Measurements from ENCODE around the gene HOMER3.
A peak's percentile ranks its signal among the peaks of the same experiment; 100 is the strongest.

Gene HOMER3

GRCh38 chr19:18940769-18941627, at the start of gene HOMER3:
TSS of gene HOMER3 (minus strand) at chr19:18941217. CDS start at chr19:18938982, 2,235 bp downstream.
- no peaks in the 10 kb centered on the region for H3K9me3 ChIP-seq (ENCODE audit: severe bottlenecking)
- H3K27me3 ChIP-seq (ENCODE audit: insufficient read depth, low read depth, severe bottlenecking), result no peaks in the 10 kb centered on the region
- DNase-seq, result peak; percentile 80
- TF ChIP-seq, protein P1, sequence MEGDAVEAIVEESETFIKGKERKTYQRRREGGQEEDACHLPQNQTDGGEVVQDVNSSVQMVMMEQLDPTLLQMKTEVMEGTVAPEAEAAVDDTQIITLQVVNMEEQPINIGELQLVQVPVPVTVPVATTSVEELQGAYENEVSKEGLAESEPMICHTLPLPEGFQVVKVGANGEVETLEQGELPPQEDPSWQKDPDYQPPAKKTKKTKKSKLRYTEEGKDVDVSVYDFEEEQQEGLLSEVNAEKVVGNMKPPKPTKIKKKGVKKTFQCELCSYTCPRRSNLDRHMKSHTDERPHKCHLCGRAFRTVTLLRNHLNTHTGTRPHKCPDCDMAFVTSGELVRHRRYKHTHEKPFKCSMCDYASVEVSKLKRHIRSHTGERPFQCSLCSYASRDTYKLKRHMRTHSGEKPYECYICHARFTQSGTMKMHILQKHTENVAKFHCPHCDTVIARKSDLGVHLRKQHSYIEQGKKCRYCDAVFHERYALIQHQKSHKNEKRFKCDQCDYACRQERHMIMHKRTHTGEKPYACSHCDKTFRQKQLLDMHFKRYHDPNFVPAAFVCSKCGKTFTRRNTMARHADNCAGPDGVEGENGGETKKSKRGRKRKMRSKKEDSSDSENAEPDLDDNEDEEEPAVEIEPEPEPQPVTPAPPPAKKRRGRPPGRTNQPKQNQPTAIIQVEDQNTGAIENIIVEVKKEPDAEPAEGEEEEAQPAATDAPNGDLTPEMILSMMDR (IDR thresholded peaks at IDR 0.05; ENCODE audit: low read depth, low read length), result no peak
- H3K36me3 ChIP-seq, result peaks cover 14% of the 10 kb centered on the region
- H3K27ac ChIP-seq, result peak within 1 kb of the TSS; percentile 77
- peak within 1 kb of the TSS; percentile 81 for H3K4me3 ChIP-seq (ENCODE audit: low read depth, low read length)

DNA sequence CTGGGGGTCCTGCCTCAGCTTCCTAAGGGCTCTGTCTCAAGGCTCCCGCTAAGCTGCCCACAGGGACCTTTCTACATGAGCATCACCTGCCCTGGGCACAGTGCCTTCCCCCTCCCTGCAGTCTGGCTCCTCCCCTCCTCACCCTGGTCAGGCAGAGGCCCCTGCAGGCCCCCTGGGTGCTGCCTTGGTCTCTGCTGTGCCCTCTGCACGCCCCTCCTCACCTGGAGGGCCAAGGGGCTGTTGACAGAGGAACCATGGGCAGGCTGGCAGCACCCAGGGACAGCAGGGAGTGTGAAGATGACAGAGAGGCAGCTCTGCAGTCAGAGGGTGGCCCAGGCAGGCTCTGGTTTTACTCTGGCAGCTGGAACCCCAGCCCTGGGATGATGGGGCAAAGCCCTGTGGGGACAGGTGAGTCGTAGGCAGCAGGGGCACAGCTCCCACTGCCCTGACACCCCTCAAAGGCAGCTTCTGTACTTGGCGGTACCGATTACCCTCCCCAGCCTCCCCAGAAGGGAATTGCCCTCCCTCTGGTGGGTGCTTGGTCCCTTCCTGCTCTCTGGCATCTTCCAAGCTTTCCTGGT, 49.2 kb upstream of the HOMER3 start:
- no peak overlapping the region for H3K27ac ChIP-seq
- H3K4me3 ChIP-seq (ENCODE audit: low read depth, low read length), result no peak overlapping the region
- no peak for DNase-seq
- peaks cover 40% of the 10 kb centered on the region for H3K36me3 ChIP-seq
- TF ChIP-seq, protein P1 (IDR thresholded peaks at IDR 0.05; ENCODE audit: low read depth, low read length), result no peak
- no peaks in the 10 kb centered on the region for H3K9me3 ChIP-seq (ENCODE audit: severe bottlenecking)
- H3K27me3 ChIP-seq (ENCODE audit: insufficient read depth, low read depth, severe bottlenecking), result no peaks in the 10 kb centered on the region

- no peak for DNase-seq
Measured at GRCh38 chr19:18989316-18989715, 48.3 kb upstream of the HOMER3 start.

DNA sequence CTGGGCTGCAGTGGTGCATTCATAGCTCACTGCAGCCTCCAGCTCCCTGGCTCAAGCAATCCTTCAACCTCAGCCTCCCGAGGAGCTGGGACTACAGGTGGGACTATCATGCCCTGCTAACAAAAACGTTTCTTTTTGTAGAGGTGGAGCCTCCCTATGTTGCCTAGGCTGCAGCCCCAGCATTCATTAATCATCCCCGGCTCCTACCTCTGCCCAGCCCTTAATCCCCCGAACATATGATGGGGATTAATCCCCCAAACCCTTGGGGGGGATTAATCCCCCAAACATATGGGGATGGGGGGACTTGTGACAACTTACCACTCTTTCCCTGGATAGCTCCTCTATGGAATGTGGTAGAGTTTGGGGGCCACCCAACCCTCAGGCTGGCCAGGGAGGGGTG, 46.4 kb upstream of the HOMER3 start:
- TF ChIP-seq, protein P1 (IDR thresholded peaks at IDR 0.05; ENCODE audit: low read depth, low read length), result no peak
- Histone ChIP-seq H3K36me3 (peaks cover 12% of the 10 kb centered on the region), H3K4me3 (ENCODE audit: low read depth, low read length) (no peak overlapping the region), H3K9me3 (ENCODE audit: severe bottlenecking) (no peaks in the 10 kb centered on the region), H3K27ac (peak overlapping the region; percentile 3), H3K27me3 (ENCODE audit: insufficient read depth, low read depth, severe bottlenecking) (no peaks in the 10 kb centered on the region)
- DNase-seq, result peak; percentile 58

More at GRCh38 chr19:18989316-18989715, 48.3 kb upstream of the HOMER3 start:
- no peak overlapping the region for H3K4me3 ChIP-seq (ENCODE audit: low read depth, low read length)
- TF ChIP-seq, protein P1 (IDR thresholded peaks at IDR 0.05; ENCODE audit: low read depth, low read length), result no peak
- H3K36me3 ChIP-seq, result peaks cover 31% of the 10 kb centered on the region
- no peaks in the 10 kb centered on the region for H3K9me3 ChIP-seq (ENCODE audit: severe bottlenecking)
- no peaks in the 10 kb centered on the region for H3K27me3 ChIP-seq (ENCODE audit: insufficient read depth, low read depth, severe bottlenecking)
- no peak overlapping the region for H3K27ac ChIP-seq

DNA sequence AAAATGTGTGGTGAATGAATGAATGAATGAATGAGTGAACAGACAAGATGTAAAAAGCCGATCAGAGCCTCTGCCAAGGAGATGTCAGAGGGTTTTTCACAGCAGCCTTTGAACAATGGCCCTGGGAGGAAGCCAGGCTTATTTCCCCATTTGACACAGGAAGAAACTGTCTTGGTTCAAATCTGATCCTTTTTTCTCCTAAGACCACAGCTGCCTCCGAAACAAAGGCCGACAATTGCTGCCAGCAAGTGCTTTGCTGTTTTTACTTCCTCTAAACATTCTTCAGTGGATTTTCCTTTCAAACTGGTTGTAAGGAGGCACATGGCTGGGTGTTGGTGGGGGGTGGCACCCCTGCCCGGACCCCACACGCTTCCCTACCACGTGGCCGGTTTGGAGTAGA, 44.2 kb upstream of the HOMER3 start:
- no peak overlapping the region for H3K27ac ChIP-seq
- H3K9me3 ChIP-seq (ENCODE audit: severe bottlenecking), result no peaks in the 10 kb centered on the region
- H3K36me3 ChIP-seq, result no peaks in the 10 kb centered on the region
- no peak overlapping the region for H3K4me3 ChIP-seq (ENCODE audit: low read depth, low read length)
- TF ChIP-seq, protein P1 (IDR thresholded peaks at IDR 0.05; ENCODE audit: low read depth, low read length), result no peak
- H3K27me3 ChIP-seq (ENCODE audit: insufficient read depth, low read depth, severe bottlenecking), result no peaks in the 10 kb centered on the region
- DNase-seq, result no peak

Data from WERI-Rb-1 (cell line).